ENCODE measurements around the gene RAPH1.

The RAPH1 gene

DNA sequence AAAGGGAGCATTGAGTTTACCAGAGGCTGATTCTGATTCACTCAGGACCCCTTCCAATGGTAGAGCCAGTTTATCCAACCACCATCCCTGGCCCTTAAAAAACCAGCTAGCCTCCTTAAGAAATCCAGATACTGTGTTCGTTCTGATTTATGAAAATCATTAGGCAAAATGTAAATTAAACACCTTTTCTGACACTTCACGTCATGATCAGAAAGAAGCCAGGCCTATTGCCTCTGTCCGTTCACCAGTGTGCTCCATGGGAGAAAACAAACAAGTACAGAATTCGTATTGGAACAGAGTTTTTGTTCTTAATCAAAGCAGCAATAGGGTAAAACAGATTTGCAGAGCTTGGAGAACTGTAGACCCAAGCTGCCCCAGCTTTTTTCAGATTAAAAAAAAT, 31.1 kb upstream of the RAPH1 start:
- Histone ChIP-seq H4K20me1 (ENCODE audit: insufficient read depth, low read length) (no peaks in the 10 kb centered on the region), H3K4me1 (ENCODE audit: low read length) (peaks cover 6% of the 10 kb centered on the region; the same call in 1 of the 2 replicates), H3K4me3 (ENCODE audit: low read length) (no peak overlapping the region), H2AFZ (ENCODE audit: low read depth, low read length) (no peak overlapping the region), H3K4me2 (ENCODE audit: low read length) (no peak overlapping the region), H3K79me2 (ENCODE audit: low read length) (no peaks in the 10 kb centered on the region), H3K9me3 (ENCODE audit: insufficient read depth, low read length) (no peaks in the 10 kb centered on the region), H3K9ac (ENCODE audit: low read length) (no peak overlapping the region), H3K27ac (ENCODE audit: low read length) (no peak overlapping the region), H3K36me3 (replicated peaks; ENCODE audit: low read depth, low read length) (no peaks in the 10 kb centered on the region), H3K27me3 (ENCODE audit: low read depth, low read length) (peaks cover 64% of the 10 kb centered on the region)
- TF ChIP-seq, protein P1, sequence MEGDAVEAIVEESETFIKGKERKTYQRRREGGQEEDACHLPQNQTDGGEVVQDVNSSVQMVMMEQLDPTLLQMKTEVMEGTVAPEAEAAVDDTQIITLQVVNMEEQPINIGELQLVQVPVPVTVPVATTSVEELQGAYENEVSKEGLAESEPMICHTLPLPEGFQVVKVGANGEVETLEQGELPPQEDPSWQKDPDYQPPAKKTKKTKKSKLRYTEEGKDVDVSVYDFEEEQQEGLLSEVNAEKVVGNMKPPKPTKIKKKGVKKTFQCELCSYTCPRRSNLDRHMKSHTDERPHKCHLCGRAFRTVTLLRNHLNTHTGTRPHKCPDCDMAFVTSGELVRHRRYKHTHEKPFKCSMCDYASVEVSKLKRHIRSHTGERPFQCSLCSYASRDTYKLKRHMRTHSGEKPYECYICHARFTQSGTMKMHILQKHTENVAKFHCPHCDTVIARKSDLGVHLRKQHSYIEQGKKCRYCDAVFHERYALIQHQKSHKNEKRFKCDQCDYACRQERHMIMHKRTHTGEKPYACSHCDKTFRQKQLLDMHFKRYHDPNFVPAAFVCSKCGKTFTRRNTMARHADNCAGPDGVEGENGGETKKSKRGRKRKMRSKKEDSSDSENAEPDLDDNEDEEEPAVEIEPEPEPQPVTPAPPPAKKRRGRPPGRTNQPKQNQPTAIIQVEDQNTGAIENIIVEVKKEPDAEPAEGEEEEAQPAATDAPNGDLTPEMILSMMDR (IDR thresholded peaks at IDR 0.05; ENCODE audit: low read depth, low read length), result no peak
- no peak for TF ChIP-seq EZH2phosphoT487 (IDR thresholded peaks at IDR 0.05; ENCODE audit: low read depth)

DNA sequence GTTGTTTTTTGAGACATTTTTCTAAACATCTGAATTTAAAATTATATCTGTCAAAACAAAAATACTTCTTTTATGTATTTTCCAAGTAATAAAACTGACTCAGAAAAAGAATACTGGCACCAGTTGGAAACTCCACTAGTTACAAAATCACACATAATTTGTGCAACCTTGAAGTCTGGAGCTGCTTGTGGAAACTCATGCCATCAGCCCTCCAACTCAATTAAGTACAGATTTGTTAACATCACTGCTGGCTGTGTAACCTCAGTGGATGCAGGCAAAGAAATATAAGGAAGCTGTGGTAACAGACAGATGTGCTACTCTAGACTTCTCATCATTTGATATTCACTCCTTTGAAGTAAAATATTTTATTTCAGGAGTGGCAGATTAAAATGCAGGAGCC, 30.0 kb upstream of the RAPH1 start:
- H3K27me3 ChIP-seq (ENCODE audit: low read depth, low read length), result peaks cover 67% of the 10 kb centered on the region
- no peak overlapping the region for H3K27ac ChIP-seq (ENCODE audit: low read length)
- H2AFZ ChIP-seq (ENCODE audit: low read depth, low read length), result no peak overlapping the region
- no peaks in the 10 kb centered on the region for H3K79me2 ChIP-seq (ENCODE audit: low read length)
- H3K4me1 ChIP-seq (ENCODE audit: low read length), result peaks cover 6% of the 10 kb centered on the region; the same call in 1 of the 2 replicates
- no peaks in the 10 kb centered on the region for H4K20me1 ChIP-seq (ENCODE audit: insufficient read depth, low read length)
- H3K4me3 ChIP-seq (ENCODE audit: low read length), result no peak overlapping the region
- no peak for TF ChIP-seq EZH2phosphoT487 (IDR thresholded peaks at IDR 0.05; ENCODE audit: low read depth)
- TF ChIP-seq, protein P1 (IDR thresholded peaks at IDR 0.05; ENCODE audit: low read depth, low read length), result no peak
- no peak overlapping the region for H3K4me2 ChIP-seq (ENCODE audit: low read length)
- H3K9me3 ChIP-seq (ENCODE audit: insufficient read depth, low read length), result no peaks in the 10 kb centered on the region
- H3K9ac ChIP-seq (ENCODE audit: low read length), result no peak overlapping the region
- H3K36me3 ChIP-seq (replicated peaks; ENCODE audit: low read depth, low read length), result no peaks in the 10 kb centered on the region

DNA sequence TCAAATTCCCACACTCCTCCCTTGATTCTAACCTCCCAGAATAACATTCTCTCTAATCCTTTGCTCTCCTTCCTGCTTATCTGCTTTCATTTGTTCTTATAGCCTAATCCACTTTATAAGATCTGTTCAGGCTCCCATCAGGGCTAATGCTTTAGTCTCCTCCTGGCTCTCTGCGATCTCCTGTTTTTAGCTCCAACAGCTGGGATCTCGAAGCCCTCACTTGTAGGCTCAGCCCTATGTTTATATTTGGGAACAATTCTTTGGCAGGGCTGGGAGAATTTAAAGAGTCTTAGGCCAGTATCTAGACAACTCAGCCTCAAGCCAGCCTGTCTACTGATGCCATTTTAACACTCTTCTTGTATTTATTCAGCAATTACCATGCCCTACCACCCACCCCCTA, 27.2 kb upstream of the RAPH1 start:
- Histone ChIP-seq H3K4me3 (ENCODE audit: low read length) (no peak overlapping the region), H3K9ac (ENCODE audit: low read length) (no peak overlapping the region), H3K27ac (ENCODE audit: low read length) (no peak overlapping the region), H2AFZ (ENCODE audit: low read depth, low read length) (no peak overlapping the region), H3K36me3 (replicated peaks; ENCODE audit: low read depth, low read length) (no peaks in the 10 kb centered on the region), H3K79me2 (ENCODE audit: low read length) (no peaks in the 10 kb centered on the region), H3K4me2 (ENCODE audit: low read length) (no peak overlapping the region), H4K20me1 (ENCODE audit: insufficient read depth, low read length) (no peaks in the 10 kb centered on the region), H3K4me1 (ENCODE audit: low read length) (no peaks in the 10 kb centered on the region), H3K9me3 (ENCODE audit: insufficient read depth, low read length) (no peaks in the 10 kb centered on the region), H3K27me3 (ENCODE audit: low read depth, low read length) (peaks cover 48% of the 10 kb centered on the region)
- TF ChIP-seq EZH2phosphoT487 (IDR thresholded peaks at IDR 0.05; ENCODE audit: low read depth), result no peak
- TF ChIP-seq, protein P1 (IDR thresholded peaks at IDR 0.05; ENCODE audit: low read depth, low read length), result no peak

DNA sequence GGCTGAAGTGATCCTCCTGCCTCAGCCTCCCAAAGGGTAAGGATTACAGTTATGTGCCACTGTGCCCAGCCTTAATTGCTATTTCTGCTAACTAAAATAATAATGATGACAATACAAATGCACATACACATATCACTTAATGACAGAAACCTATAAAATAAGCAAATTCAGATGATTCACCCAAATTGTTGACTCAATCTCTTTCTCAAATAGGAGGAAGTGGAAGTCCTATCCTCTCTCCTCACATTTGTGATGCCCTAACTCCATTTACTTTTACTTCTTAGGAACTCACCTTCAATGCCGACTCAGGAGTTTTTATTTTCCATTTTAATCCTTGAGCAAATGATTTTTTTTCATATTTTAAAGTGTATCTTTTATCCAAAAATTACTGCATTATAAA, 24.5 kb upstream of the RAPH1 start:
- Histone ChIP-seq H2AFZ (ENCODE audit: low read depth, low read length) (no peak overlapping the region), H3K4me1 (ENCODE audit: low read length) (no peaks in the 10 kb centered on the region), H3K4me2 (ENCODE audit: low read length) (no peak overlapping the region), H3K27ac (ENCODE audit: low read length) (no peak overlapping the region), H3K79me2 (ENCODE audit: low read length) (no peaks in the 10 kb centered on the region), H3K4me3 (ENCODE audit: low read length) (no peak overlapping the region), H3K36me3 (replicated peaks; ENCODE audit: low read depth, low read length) (no peaks in the 10 kb centered on the region), H3K27me3 (ENCODE audit: low read depth, low read length) (peaks cover 38% of the 10 kb centered on the region), H3K9ac (ENCODE audit: low read length) (no peak overlapping the region), H3K9me3 (ENCODE audit: insufficient read depth, low read length) (no peaks in the 10 kb centered on the region), H4K20me1 (ENCODE audit: insufficient read depth, low read length) (no peaks in the 10 kb centered on the region)
- no peak for TF ChIP-seq EZH2phosphoT487 (IDR thresholded peaks at IDR 0.05; ENCODE audit: low read depth)
- TF ChIP-seq, protein P1 (IDR thresholded peaks at IDR 0.05; ENCODE audit: low read depth, low read length), result no peak
